Mesendoderm (in vitro differentiated cells): ENCODE data around the gene AGAP2.
A peak's percentile ranks its signal among the peaks of the same experiment; 100 is the strongest.

ENCODE experiments used
- DNase-seq: peaks from one replicate; pipeline ENCODE4 v3.0.0; 2013
- H2AK5ac ChIP-seq: 2 replicates; pipeline ENCODE4 v1.6.1; 2013; ENCODE audit warnings: low read length, inconsistent platforms
- H2BK120ac ChIP-seq: 2 replicates; pipeline ENCODE4 v1.6.1; 2013; ENCODE audit warnings: low read depth, mild to moderate bottlenecking, low read length, moderate library complexity, mixed read lengths
- H2BK15ac ChIP-seq: replicated peaks from 2 replicates; pipeline ENCODE4 v1.6.1; 2013; ENCODE audit warnings: low read depth, mild to moderate bottlenecking, moderate library complexity
- H2BK5ac ChIP-seq: 2 replicates; pipeline ENCODE4 v1.6.1; 2013; ENCODE audit warnings: low read length, inconsistent platforms
- H3K18ac ChIP-seq: 2 replicates; pipeline ENCODE4 v1.6.1; 2013; ENCODE audit warnings: mild to moderate bottlenecking, low read length, mixed read lengths
- H3K23ac ChIP-seq: one replicate; pipeline ENCODE4 v1.6.1; 2013; ENCODE audit warnings: low read length
- H3K27ac ChIP-seq: 2 replicates; pipeline ENCODE4 v1.5.1; 2013; ENCODE audit warnings: low read depth, mild to moderate bottlenecking, inconsistent platforms, low read length, moderate library complexity
- H3K27me3 ChIP-seq: 2 replicates; pipeline ENCODE4 v1.6.1; 2013; ENCODE audit warnings: low read length, control low read depth, mild to moderate bottlenecking, inconsistent platforms; ENCODE audit not compliant: insufficient read depth, poor library complexity
- H3K36me3 ChIP-seq: 2 replicates; pipeline ENCODE4 v1.6.1; 2013; ENCODE audit warnings: low read length, inconsistent platforms; ENCODE audit not compliant: control insufficient read depth, insufficient read depth
- H3K4ac ChIP-seq: one replicate; pipeline ENCODE4 v1.6.1; 2013; ENCODE audit warnings: low read depth, mild to moderate bottlenecking, low read length, moderate library complexity
- H3K4me1 ChIP-seq: 2 replicates; pipeline ENCODE4 v1.6.1; 2013; ENCODE audit warnings: low read depth, low read length, inconsistent platforms; ENCODE audit not compliant: control insufficient read depth
- H3K4me2 ChIP-seq: 2 replicates; pipeline ENCODE4 v1.6.1; 2013; ENCODE audit warnings: low read length
- H3K4me3 ChIP-seq: 2 replicates; pipeline ENCODE4 v1.5.1; 2013; ENCODE audit warnings: mild to moderate bottlenecking, low read length
- H3K56ac ChIP-seq: one replicate; pipeline ENCODE4 v1.6.1; 2013; ENCODE audit warnings: low read length
- H3K79me1 ChIP-seq: 2 replicates; pipeline ENCODE4 v1.6.1; 2013; ENCODE audit warnings: low read length, inconsistent platforms
- H3K79me2 ChIP-seq: 2 replicates; pipeline ENCODE4 v1.6.1; 2013; ENCODE audit warnings: mild to moderate bottlenecking, low read length; ENCODE audit not compliant: control insufficient read depth, insufficient read depth
- H3K9ac ChIP-seq: 2 replicates; pipeline ENCODE4 v1.6.1; 2013; ENCODE audit warnings: low read length, inconsistent platforms
- H4K5ac ChIP-seq: one replicate; pipeline ENCODE4 v1.6.1; 2013; ENCODE audit warnings: low read length
- H4K8ac ChIP-seq: one replicate; pipeline ENCODE4 v1.6.1; 2013; ENCODE audit warnings: low read depth, mild to moderate bottlenecking, control low read depth, low read length, moderate library complexity
- WGBS: extraction: QIAGEN DNeasy Blood & Tissue Kit; methylation state at CpG from one replicate; pipeline ENCODE4 v1.1.7; 2013; ENCODE audit warnings: low lambda C conversion rate, missing lambda C conversion rate; ENCODE audit not compliant: insufficient coverage; ENCODE audit errors: extremely low coverage; 5-methylcytosine and 5-hydroxymethylcytosine counted together

AGAP2 gene

GRCh38 chr12:57739914-57740538 lies 1.5 kb upstream of the AGAP2 start:
- Histone ChIP-seq H2BK5ac (no peak overlapping the region), H3K9ac (no peak overlapping the region), H3K27me3 (peaks cover 47% of the 10 kb centered on the region), H4K8ac (no peak overlapping the region), H2BK120ac (no peak overlapping the region), H3K4me3 (no peak overlapping the region), H3K79me1 (no peaks in the 10 kb centered on the region), H3K56ac (no peak overlapping the region), H3K4me1 (peaks cover 2% of the 10 kb centered on the region), H2BK15ac (no peak overlapping the region), H3K27ac (no peak overlapping the region), H3K4me2 (no peak overlapping the region), H3K4ac (no peak overlapping the region), H4K5ac (no peak overlapping the region), H3K23ac (no peak overlapping the region), H3K36me3 (no peaks in the 10 kb centered on the region), H3K18ac (no peak overlapping the region), H3K79me2 (no peaks in the 10 kb centered on the region), H2AK5ac (no peak overlapping the region)
- no CpG with 5 or more reads among the region's 10 CpGs for WGBS
- no peak for DNase-seq

GRCh38 chr12:57739387-57739786 lies 845 bp upstream of the AGAP2 start:
- H3K27me3 ChIP-seq, result peaks cover 53% of the 10 kb centered on the region
- no peaks in the 10 kb centered on the region for H3K79me1 ChIP-seq
- peaks cover 2% of the 10 kb centered on the region for H3K4me1 ChIP-seq
- H3K56ac ChIP-seq, result no peak overlapping the region
- H3K27ac ChIP-seq, result no peak overlapping the region
- H3K18ac ChIP-seq, result no peak overlapping the region
- H3K36me3 ChIP-seq, result no peaks in the 10 kb centered on the region
- H4K8ac ChIP-seq, result no peak overlapping the region
- no peak overlapping the region for H3K4me3 ChIP-seq
- H3K9ac ChIP-seq, result no peak overlapping the region
- H3K23ac ChIP-seq, result no peak overlapping the region
- DNase-seq, result no peak
- H3K4ac ChIP-seq, result no peak overlapping the region
- no peak overlapping the region for H2BK15ac ChIP-seq
- H4K5ac ChIP-seq, result no peak overlapping the region
- H2BK120ac ChIP-seq, result no peak overlapping the region
- H3K4me2 ChIP-seq, result no peak overlapping the region
- no peak overlapping the region for H2BK5ac ChIP-seq
- no CpG with 5 or more reads among the region's 7 CpGs for WGBS
- H3K79me2 ChIP-seq, result no peaks in the 10 kb centered on the region
- H2AK5ac ChIP-seq, result no peak overlapping the region

- Histone ChIP-seq H2BK15ac (no peak overlapping the region), H3K4ac (no peak overlapping the region), H3K79me1 (no peaks in the 10 kb centered on the region), H2BK120ac (no peak overlapping the region), H3K79me2 (no peaks in the 10 kb centered on the region), H3K23ac (peak overlapping the region; percentile 66), H3K36me3 (no peaks in the 10 kb centered on the region), H3K27me3 (peaks cover 62% of the 10 kb centered on the region), H3K9ac (no peak overlapping the region), H3K4me3 (no peak overlapping the region), H3K4me2 (peak overlapping the region; percentile 13), H4K5ac (no peak overlapping the region), H4K8ac (no peak overlapping the region), H3K4me1 (peaks cover 2% of the 10 kb centered on the region), H3K18ac (no peak overlapping the region), H3K27ac (no peak overlapping the region), H2AK5ac (no peak overlapping the region), H3K56ac (no peak overlapping the region), H2BK5ac (no peak overlapping the region)
- no CpG with 5 or more reads among the region's 110 CpGs for WGBS
- no peak for DNase-seq
Measured at GRCh38 chr12:57737467-57738460, 778 bp downstream of the AGAP2 start.

- Histone ChIP-seq H3K4ac (no peak overlapping the region), H3K4me3 (no peak overlapping the region), H2BK120ac (no peak overlapping the region), H3K56ac (peak overlapping the region; percentile 34), H3K4me1 (peaks cover 2% of the 10 kb centered on the region), H3K23ac (peak overlapping the region; percentile 66), H3K9ac (no peak overlapping the region), H2BK15ac (no peak overlapping the region), H3K27ac (no peak overlapping the region), H4K5ac (no peak overlapping the region), H3K79me1 (no peaks in the 10 kb centered on the region), H2BK5ac (no peak overlapping the region), H3K36me3 (no peaks in the 10 kb centered on the region), H4K8ac (no peak overlapping the region), H3K18ac (no peak overlapping the region), H3K27me3 (peaks cover 65% of the 10 kb centered on the region), H2AK5ac (no peak overlapping the region), H3K79me2 (no peaks in the 10 kb centered on the region), H3K4me2 (peak overlapping the region; percentile 18)
- DNase-seq, result no peak
- no CpG with 5 or more reads among the region's 31 CpGs for WGBS
Measured at GRCh38 chr12:57736741-57737466, 1.6 kb downstream of the AGAP2 start.

GRCh38 chr12:57735952-57736740 lies 2.4 kb downstream of the AGAP2 start:
- H3K4me3 ChIP-seq, result no peak overlapping the region
- H3K79me2 ChIP-seq, result no peaks in the 10 kb centered on the region
- no peak overlapping the region for H3K27ac ChIP-seq
- DNase-seq, result peak; percentile 83
- H3K4ac ChIP-seq, result no peak overlapping the region
- no peak overlapping the region for H3K9ac ChIP-seq
- H3K4me1 ChIP-seq, result peaks cover 2% of the 10 kb centered on the region
- no peak overlapping the region for H3K18ac ChIP-seq
- H2BK5ac ChIP-seq, result no peak overlapping the region
- H3K79me1 ChIP-seq, result no peaks in the 10 kb centered on the region
- no peak overlapping the region for H2BK15ac ChIP-seq
- H3K36me3 ChIP-seq, result no peaks in the 10 kb centered on the region
- H3K4me2 ChIP-seq, result peak overlapping the region; percentile 18
- no CpG with 5 or more reads among the region's 49 CpGs for WGBS
- no peak overlapping the region for H3K23ac ChIP-seq
- peaks cover 65% of the 10 kb centered on the region for H3K27me3 ChIP-seq
- H4K5ac ChIP-seq, result no peak overlapping the region
- H4K8ac ChIP-seq, result no peak overlapping the region
- no peak overlapping the region for H2AK5ac ChIP-seq
- H2BK120ac ChIP-seq, result no peak overlapping the region
- peak overlapping the region; percentile 34 for H3K56ac ChIP-seq
